ENCODE results near the gene ASB15. TPM values are rescaled to one million over a fixed set of nuclear protein-coding genes. Genes with fewer than 3 reads are reported as not detected.

Gene ASB15
- total and polyA plus RNA-seq, 3 donors from 2014 or later, result 1.1 to 5.7 (median 2.4) TPM

DNA sequence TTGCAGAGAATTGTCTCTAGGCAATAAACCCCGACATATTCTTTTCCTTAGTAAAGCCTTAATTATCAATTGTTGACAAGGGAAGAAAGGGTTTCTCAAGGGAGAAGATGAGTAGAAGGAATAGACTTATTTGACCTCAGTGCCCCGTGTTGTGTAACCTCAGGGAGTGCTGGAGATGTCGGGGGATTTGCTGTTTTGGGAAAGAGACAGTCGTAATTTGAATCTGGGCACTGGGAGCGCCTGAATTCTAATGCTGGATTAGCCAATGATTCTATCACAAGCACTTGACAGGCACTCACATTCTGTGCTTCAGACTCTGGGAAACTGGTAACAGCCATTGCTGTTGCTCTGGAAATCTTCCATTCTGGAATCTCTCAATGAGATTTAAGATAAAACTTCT lies 40.3 kb downstream of the ASB15 start:
- H3K27me3 ChIP-seq, result no peaks in the 10 kb centered on the region
- H3K4me3 ChIP-seq, result no peak overlapping the region
- no peaks in the 10 kb centered on the region for H3K9me3 ChIP-seq
- intact Hi-C loops (cut with DNase I; ENCODE audit: low total_unique reads), result no loop called here
- peaks cover 11% of the 10 kb centered on the region for H3K4me1 ChIP-seq
- no peak for DNase-seq
- H3K36me3 ChIP-seq (ENCODE audit: low read depth, missing control alignments), result no peaks in the 10 kb centered on the region
- TF ChIP-seq, protein P1, sequence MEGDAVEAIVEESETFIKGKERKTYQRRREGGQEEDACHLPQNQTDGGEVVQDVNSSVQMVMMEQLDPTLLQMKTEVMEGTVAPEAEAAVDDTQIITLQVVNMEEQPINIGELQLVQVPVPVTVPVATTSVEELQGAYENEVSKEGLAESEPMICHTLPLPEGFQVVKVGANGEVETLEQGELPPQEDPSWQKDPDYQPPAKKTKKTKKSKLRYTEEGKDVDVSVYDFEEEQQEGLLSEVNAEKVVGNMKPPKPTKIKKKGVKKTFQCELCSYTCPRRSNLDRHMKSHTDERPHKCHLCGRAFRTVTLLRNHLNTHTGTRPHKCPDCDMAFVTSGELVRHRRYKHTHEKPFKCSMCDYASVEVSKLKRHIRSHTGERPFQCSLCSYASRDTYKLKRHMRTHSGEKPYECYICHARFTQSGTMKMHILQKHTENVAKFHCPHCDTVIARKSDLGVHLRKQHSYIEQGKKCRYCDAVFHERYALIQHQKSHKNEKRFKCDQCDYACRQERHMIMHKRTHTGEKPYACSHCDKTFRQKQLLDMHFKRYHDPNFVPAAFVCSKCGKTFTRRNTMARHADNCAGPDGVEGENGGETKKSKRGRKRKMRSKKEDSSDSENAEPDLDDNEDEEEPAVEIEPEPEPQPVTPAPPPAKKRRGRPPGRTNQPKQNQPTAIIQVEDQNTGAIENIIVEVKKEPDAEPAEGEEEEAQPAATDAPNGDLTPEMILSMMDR (IDR thresholded peaks at IDR 0.05), result no peak
- TF ChIP-seq POLR2A (IDR thresholded peaks at IDR 0.05), result no peak
- H3K27ac ChIP-seq, result no peak overlapping the region
- 91 to 92% methylated on average over 5 of the region's 5 CpGs for WGBS, 2 donors

DNA sequence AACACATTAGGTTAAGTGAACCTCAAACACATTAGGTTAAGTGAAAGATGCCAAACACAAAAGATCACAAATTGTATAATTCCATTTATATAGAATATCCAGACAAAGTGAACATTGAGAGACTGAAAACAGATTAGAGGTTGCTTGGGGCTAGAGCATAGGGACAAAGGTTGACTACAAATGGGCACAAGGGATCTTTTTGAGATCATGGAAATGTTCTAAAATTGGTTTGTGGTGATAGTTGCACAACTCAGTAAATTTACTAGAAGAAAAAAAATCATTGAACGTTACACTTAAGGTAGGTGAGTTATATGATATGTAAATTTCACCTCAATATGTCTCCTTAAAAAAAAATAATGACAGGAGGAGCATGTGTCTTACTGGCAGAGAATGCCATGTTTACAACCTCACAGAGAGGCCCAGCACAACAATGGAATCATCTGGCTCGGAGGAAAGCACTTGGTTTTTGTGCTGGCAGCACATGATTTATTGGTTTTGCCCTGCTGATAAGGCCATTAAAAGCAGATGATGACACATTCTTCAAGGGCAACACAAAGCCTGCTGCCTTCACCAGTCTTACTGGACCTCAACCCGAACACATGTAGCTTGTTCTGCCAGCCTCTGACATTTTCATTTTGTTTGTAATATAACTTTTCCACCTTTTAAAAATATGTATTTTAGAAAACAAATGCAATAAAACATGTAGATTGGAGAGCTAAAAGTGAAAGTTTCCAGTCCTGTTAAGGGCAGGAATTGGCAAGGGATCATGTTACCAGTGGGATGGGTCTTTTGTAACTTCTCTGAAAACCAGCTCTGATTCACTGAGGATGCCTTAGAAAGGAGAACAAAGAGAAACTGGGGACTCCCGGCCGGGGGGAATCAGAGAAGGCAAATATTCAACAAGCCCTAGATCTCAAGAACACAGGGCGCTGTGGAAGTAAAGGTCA lies 42.1 kb downstream of the ASB15 start:
- no peak for TF ChIP-seq POLR2A (IDR thresholded peaks at IDR 0.05)
- peak overlapping the region; percentile 35 to 79 for H3K27ac ChIP-seq
- no peaks in the 10 kb centered on the region for H3K9me3 ChIP-seq
- DNase-seq, result peak; percentile 47
- H3K4me3 ChIP-seq, result no peak overlapping the region
- intact Hi-C loops (cut with DNase I; ENCODE audit: low total_unique reads), result no loop called here
- peaks cover 11% of the 10 kb centered on the region for H3K4me1 ChIP-seq
- no peaks in the 10 kb centered on the region for H3K36me3 ChIP-seq (ENCODE audit: low read depth, missing control alignments)
- no peaks in the 10 kb centered on the region for H3K27me3 ChIP-seq
- WGBS, 2 donors, result 33 to 43% methylated on average over 6 of the region's 6 CpGs

DNA sequence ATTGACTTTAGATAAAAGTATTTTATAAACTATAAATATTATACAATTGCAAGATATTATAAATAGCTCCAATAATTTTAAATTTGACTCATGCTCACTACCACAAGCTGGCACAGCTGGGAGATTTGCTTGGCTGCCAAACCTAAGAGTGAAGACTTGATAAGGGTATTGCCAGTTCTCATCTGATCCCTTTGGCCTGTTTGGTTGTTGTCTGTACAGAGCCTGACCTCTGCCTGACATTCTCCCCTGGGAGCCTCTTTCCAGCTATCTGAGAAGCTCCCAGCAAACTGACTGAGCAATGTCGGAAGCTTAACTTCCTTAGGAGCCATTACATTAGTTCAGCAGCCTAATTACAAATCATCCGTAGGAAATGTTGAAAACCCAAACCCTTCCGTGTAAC lies 43.9 kb downstream of the ASB15 start:
- no peak overlapping the region for H3K27ac ChIP-seq
- H3K4me1 ChIP-seq, result peaks cover 11% of the 10 kb centered on the region
- intact Hi-C loops (cut with DNase I; ENCODE audit: low total_unique reads), result no loop called here
- no peaks in the 10 kb centered on the region for H3K36me3 ChIP-seq (ENCODE audit: low read depth, missing control alignments)
- no peaks in the 10 kb centered on the region for H3K9me3 ChIP-seq
- WGBS, 2 donors, result 66% methylated on average over 3 of the region's 3 CpGs
- no peak overlapping the region for H3K4me3 ChIP-seq
- no peaks in the 10 kb centered on the region for H3K27me3 ChIP-seq
- peak; percentile 45 for DNase-seq
- TF ChIP-seq POLR2A (IDR thresholded peaks at IDR 0.05), result no peak
- TF ChIP-seq, protein P1 (IDR thresholded peaks at IDR 0.05), result no peak

DNA sequence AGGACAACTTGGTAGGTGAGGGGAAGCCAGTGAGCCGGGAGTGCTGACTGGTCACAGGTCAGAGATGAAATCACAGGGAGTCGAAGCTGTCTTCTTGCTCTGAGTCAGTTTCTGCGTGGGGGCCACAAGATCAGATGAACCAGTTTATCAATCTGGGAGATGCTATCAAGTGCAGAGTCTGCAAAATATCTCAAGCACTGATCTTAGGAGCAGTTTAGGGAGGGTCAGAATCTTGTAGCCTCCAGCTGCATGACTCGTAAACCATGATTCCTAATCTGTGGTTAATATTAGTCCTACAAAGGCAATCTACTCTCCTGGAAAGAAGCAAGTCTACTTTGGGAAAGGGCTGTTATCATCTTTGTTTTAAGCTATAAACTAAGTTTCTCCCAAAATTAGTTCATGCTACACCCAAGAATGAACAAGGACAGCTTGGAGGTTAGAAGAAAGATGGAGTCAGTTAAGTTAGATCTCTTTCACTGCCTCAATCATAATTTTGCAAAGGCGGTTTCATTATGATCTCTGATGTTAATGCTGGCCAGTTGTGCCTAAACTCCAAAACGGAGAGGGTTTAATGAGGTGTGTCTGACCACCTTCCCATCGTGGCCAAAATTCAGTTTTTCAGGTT lies 45.6 kb downstream of the ASB15 start:
- Histone ChIP-seq H3K9me3 (no peaks in the 10 kb centered on the region), H3K4me3 (no peak overlapping the region), H3K27me3 (no peaks in the 10 kb centered on the region), H3K36me3 (ENCODE audit: low read depth, missing control alignments) (no peaks in the 10 kb centered on the region), H3K4me1 (peaks cover 11% of the 10 kb centered on the region), H3K27ac (no peak overlapping the region)
- TF ChIP-seq, protein P1 (IDR thresholded peaks at IDR 0.05), result no peak
- no peak for TF ChIP-seq POLR2A (IDR thresholded peaks at IDR 0.05)
- no peak for DNase-seq
- 88 to 90% methylated on average over 7 of the region's 7 CpGs for WGBS, 2 donors
- intact Hi-C loops (cut with DNase I; ENCODE audit: low total_unique reads), result no loop called here

DNA sequence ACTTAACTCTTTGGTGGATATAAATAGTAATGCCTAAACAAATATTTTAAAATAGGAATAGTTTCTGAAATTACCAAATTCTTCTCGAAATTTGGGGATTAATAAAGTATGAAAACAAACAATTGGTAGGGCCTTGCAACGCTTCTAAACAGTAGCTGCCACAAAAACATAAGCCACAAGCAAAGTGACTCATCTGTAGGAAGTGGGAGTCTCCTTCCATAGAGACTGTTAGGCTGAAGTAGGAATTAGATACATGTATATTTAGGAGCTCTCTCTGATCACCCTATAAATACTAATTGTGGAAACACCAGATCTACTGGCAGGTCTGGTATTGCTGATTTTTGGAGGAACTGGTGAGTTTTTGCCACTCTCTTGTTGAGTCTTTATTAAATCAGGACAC lies 48.3 kb downstream of the ASB15 start:
- intact Hi-C loops (cut with DNase I; ENCODE audit: low total_unique reads), result no loop called here
- H3K36me3 ChIP-seq (ENCODE audit: low read depth, missing control alignments), result no peaks in the 10 kb centered on the region
- no peak overlapping the region for H3K4me3 ChIP-seq
- TF ChIP-seq, protein P1 (IDR thresholded peaks at IDR 0.05), result no peak
- TF ChIP-seq POLR2A (IDR thresholded peaks at IDR 0.05), result no peak
- DNase-seq, result no peak
- no peaks in the 10 kb centered on the region for H3K27me3 ChIP-seq
- WGBS, 2 donors, result 82 to 91% methylated on average over 2 of the region's 2 CpGs
- no peaks in the 10 kb centered on the region for H3K9me3 ChIP-seq
- no peak overlapping the region for H3K27ac ChIP-seq
- H3K4me1 ChIP-seq, result peaks cover 8% of the 10 kb centered on the region
